ENCODE results near the gene MYOD1. TPM values are rescaled to one million over a fixed set of nuclear protein-coding genes. Genes with fewer than 3 reads are reported as not detected.

The MYOD1 gene
- total and polyA plus RNA-seq, 2 of the 13 experiments (the other 11 are each of a cell fraction or from before 2014, with no cell fraction given) = not detected

GRCh38 chr11:17714870-17715269 is 4.5 kb upstream of the MYOD1 start:
- BruUV-seq (replicated peaks) = no TSS peak
- no peaks in the 10 kb centered on the region for H3K4me1 ChIP-seq (ENCODE audit: insufficient read depth, low read length)
- no peak overlapping the region for H3K27ac ChIP-seq (ENCODE audit: extremely low read length, insufficient read depth, low read length)
- H2AFZ ChIP-seq (ENCODE audit: low read length) = no peak overlapping the region
- H3K4me3 ChIP-seq (replicated peaks in 1 of 3; ENCODE audit: insufficient read depth in 1 of 3, low read depth in 2 of 3, low read length in 3 of 3) = no peak overlapping the region
- no peak for DNase-seq (ENCODE audit: low spot score)
- H3K36me3 ChIP-seq (replicated peaks in 1 of 2; ENCODE audit: control insufficient read depth in 1 of 2, insufficient read depth in 2 of 2, low read length in 2 of 2) = no peaks in the 10 kb centered on the region
- intact Hi-C loops (cut with micrococcal nuclease; ENCODE audit: unreplicated experiment) (no loop called here), in situ Hi-C loops (cut with HindIII; ENCODE audit: extremely low pct_ligation_motif_present, low pct_unique_long_range_greater_than_20kb) (no loop called here)
- no peaks in the 10 kb centered on the region for H4K20me1 ChIP-seq (ENCODE audit: insufficient read depth, low read length)
- H3K9ac ChIP-seq (ENCODE audit: insufficient read depth, low read depth, low read length) = no peak overlapping the region
- POLR2A ChIA-PET = no interaction called here
- CTCF ChIA-PET (ENCODE audit: low intra/inter-chr PET ratio, low total read pairs) = no interaction called here
- 0% methylated on average over 4 of the region's 4 CpGs for WGBS (ENCODE audit: low lambda C conversion rate)
- no peak for FAIRE-seq
- TF ChIP-seq ZNF382 (CRISPR knock-in tag; IDR thresholded peaks at IDR 0.05; ENCODE audit: borderline replicate concordance) (no peak), NFYC (CRISPR knock-in tag; IDR thresholded peaks at IDR 0.05) (no peak), ZNF331 (CRISPR knock-in tag; IDR thresholded peaks at IDR 0.05) (no peak)
- ATAC-seq = no peak
- no peaks in the 10 kb centered on the region for H3K79me2 ChIP-seq (ENCODE audit: insufficient read depth, low read length)
- peaks cover 4 to 60% of the 10 kb centered on the region in 2 experiments; a peak in 4 of 5 replicates for H3K27me3 ChIP-seq (ENCODE audit: control insufficient read depth in 1 of 2, insufficient read depth in 2 of 2, low read length in 2 of 2)
- H3K4me2 ChIP-seq (ENCODE audit: low read depth, low read length) = no peak overlapping the region
- no peaks in the 10 kb centered on the region; the same call in 1 of the 2 replicates for H3K9me3 ChIP-seq (ENCODE audit: low read length)

GRCh38 chr11:17716807-17717206 is 2.6 kb upstream of the MYOD1 start:
- CTCF ChIA-PET (ENCODE audit: low intra/inter-chr PET ratio, low total read pairs) = no interaction called here
- no TSS peak for BruUV-seq (replicated peaks)
- peaks cover 13 to 64% of the 10 kb centered on the region in 2 experiments for H3K27me3 ChIP-seq (ENCODE audit: control insufficient read depth in 1 of 2, insufficient read depth in 2 of 2, low read length in 2 of 2)
- H3K4me3 ChIP-seq (replicated peaks in 1 of 3; ENCODE audit: insufficient read depth in 1 of 3, low read depth in 2 of 3, low read length in 3 of 3) = no peak overlapping the region
- H3K9ac ChIP-seq (ENCODE audit: insufficient read depth, low read depth, low read length) = no peak overlapping the region
- intact Hi-C loops (cut with micrococcal nuclease; ENCODE audit: unreplicated experiment) = no loop called here
- POLR2A ChIA-PET = no interaction called here
- in situ Hi-C loops (cut with HindIII; ENCODE audit: extremely low pct_ligation_motif_present, low pct_unique_long_range_greater_than_20kb) = no loop called here
- H3K4me2 ChIP-seq (ENCODE audit: low read depth, low read length) = no peak overlapping the region
- 6% methylated on average over 2 of the region's 2 CpGs for WGBS (ENCODE audit: low lambda C conversion rate)
- no peaks in the 10 kb centered on the region for H4K20me1 ChIP-seq (ENCODE audit: insufficient read depth, low read length)
- ATAC-seq (no peak), FAIRE-seq (no peak), DNase-seq (ENCODE audit: low spot score) (no peak)
- no peak overlapping the region for H3K27ac ChIP-seq (ENCODE audit: extremely low read length, insufficient read depth, low read length)
- H2AFZ ChIP-seq (ENCODE audit: low read length) = no peak overlapping the region
- no peaks in the 10 kb centered on the region for H3K79me2 ChIP-seq (ENCODE audit: insufficient read depth, low read length)
- H3K9me3 ChIP-seq (ENCODE audit: low read length) = no peaks in the 10 kb centered on the region; the same call in 1 of the 2 replicates
- TF ChIP-seq, protein P1, sequence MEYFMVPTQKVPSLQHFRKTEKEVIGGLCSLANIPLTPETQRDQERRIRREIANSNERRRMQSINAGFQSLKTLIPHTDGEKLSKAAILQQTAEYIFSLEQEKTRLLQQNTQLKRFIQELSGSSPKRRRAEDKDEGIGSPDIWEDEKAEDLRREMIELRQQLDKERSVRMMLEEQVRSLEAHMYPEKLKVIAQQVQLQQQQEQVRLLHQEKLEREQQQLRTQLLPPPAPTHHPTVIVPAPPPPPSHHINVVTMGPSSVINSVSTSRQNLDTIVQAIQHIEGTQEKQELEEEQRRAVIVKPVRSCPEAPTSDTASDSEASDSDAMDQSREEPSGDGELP (IDR thresholded peaks at IDR 0.05; ENCODE audit: borderline replicate concordance, low read depth) = no peak
- TF ChIP-seq ARID3A (IDR thresholded peaks at IDR 0.05; ENCODE audit: low read depth, low read length) (no peak), NR1H2 (CRISPR knock-in tag; IDR thresholded peaks at IDR 0.05; ENCODE audit: borderline replicate concordance, low read depth) (no peak), GFI1 (CRISPR knock-in tag; IDR thresholded peaks at IDR 0.05; ENCODE audit: borderline replicate concordance) (no peak), ZNF282 (IDR thresholded peaks at IDR 0.05; ENCODE audit: partially characterized antibody) (no peak), MLLT10 (CRISPR knock-in tag; IDR thresholded peaks at IDR 0.05) (no peak), SMARCC2 (IDR thresholded peaks at IDR 0.05) (no peak), ZNF234 (CRISPR knock-in tag; conservative IDR thresholded peaks at IDR 0.05) (no peak), ZNF562 (CRISPR knock-in tag; IDR thresholded peaks at IDR 0.05; ENCODE audit: borderline replicate concordance) (no peak)
- TF ChIP-seq, protein P2, sequence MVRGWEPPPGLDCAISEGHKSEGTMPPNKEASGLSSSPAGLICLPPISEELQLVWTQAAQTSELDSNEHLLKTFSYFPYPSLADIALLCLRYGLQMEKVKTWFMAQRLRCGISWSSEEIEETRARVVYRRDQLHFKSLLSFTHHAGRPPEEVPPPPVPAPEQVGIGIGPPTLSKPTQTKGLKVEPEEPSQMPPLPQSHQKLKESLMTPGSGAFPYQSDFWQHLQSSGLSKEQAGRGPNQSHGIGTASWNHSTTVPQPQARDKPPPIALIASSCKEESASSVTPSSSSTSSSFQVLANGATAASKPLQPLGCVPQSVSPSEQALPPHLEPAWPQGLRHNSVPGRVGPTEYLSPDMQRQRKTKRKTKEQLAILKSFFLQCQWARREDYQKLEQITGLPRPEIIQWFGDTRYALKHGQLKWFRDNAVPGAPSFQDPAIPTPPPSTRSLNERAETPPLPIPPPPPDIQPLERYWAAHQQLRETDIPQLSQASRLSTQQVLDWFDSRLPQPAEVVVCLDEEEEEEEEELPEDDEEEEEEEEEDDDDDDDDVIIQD (CRISPR knock-in tag; IDR thresholded peaks at IDR 0.05; ENCODE audit: low read depth) = no peak
- no peaks in the 10 kb centered on the region for H3K36me3 ChIP-seq (replicated peaks in 1 of 2; ENCODE audit: control insufficient read depth in 1 of 2, insufficient read depth in 2 of 2, low read length in 2 of 2)
- no peaks in the 10 kb centered on the region; the same call in 1 of the 2 replicates for H3K4me1 ChIP-seq (ENCODE audit: insufficient read depth, low read length)
